GM18867 (cell line): ENCODE measurements around the gene REEP5.
"Not testable (repeated sequence)": the region's sequence is repeated elsewhere in the genome, so short reads cannot be mapped to it uniquely, and the experiment has no call there.

ENCODE experiments used
- ATAC-seq: cut with Tn5 transposase; IDR thresholded peaks from one replicate; pipeline ENCODE4 v1.9.1; 2021; ENCODE audit warnings: mild to moderate bottlenecking, moderate library complexity; ENCODE audit not compliant: unreplicated experiment

Gene REEP5

DNA sequence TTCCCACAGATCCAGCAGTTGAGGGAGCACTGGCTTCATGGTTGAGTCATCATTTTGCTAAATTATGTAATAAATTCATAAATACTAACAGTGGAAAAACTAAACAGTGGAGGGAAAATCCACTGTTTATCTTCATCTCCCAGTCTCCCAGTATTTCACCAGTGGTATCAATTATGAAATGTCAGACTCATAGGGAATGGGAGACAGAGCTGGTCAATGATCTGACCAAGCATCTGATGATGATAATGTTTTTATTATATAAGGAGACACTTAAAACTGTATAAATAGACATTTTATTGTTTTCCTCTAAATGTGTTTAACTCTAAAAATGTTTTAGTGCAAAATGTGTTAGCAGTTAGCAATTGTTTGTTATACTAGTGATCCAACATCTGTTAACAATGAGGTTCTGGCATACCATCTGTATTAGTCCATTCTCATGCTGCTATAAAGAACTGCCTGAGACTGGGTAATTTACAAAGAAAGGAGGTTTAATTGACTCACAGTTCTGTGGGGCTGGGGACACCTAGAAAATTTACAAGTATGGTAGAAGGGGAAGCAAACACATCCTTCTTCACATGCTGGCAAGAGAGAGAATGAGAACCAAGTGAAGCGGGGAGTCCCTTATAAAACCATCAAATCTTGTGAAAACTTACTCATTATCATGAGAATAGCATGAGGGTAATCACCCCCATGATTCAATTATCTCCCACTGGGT is 11.8 kb upstream of the REEP5 start:
- ATAC-seq, result no peak

DNA sequence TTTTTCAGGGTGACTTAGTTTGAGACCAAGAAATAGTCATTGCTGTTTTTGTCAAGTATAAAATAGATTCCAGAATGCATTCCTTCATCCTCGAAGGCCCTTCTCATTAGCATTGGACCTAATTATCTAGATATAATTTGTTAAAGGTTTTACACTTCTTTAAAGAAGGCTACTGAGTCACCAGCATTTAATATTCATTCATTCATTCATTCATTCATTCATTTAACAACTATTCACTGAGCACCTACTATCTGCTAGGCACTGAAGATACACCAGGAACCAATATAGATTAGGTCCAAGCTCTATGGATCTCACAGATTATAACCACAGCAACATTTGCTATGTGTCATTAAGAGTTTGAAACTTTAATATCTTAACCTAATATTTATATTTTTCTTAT is 11.1 kb upstream of the REEP5 start:
- no peak for ATAC-seq

DNA sequence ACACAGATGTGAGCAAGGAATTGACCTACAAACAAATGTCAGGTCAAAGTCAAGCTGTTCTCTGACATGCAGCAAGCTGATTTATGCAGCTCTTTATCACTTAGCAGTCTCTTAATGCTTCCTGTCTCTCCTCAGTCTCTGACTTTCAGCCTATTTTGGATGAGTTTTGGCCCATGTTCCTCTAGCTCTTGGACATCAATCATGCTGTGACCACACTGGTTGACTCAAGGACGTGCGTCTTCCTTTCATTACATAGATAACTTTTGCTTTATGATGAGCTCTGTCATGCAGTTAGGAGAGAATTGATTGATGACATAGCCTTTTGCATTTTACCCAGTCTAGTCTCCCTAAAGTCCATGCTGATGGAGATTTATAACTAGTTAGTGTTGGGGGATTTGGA is 9.4 kb upstream of the REEP5 start:
- no peak for ATAC-seq

DNA sequence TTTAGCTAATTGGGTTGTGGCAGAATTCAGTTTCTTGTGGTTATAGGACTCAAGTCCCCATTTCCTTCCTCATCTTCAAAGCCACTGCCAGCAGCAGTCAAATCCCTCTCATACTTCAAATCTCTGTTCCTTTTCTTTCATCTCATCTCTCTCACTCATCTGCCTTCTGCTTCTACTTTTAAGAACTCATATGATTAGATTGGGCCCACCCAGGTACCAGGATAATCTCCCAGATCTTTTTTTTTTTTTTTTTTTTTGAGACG is 8.0 kb upstream of the REEP5 start:
- peak; percentile 45 for ATAC-seq

DNA sequence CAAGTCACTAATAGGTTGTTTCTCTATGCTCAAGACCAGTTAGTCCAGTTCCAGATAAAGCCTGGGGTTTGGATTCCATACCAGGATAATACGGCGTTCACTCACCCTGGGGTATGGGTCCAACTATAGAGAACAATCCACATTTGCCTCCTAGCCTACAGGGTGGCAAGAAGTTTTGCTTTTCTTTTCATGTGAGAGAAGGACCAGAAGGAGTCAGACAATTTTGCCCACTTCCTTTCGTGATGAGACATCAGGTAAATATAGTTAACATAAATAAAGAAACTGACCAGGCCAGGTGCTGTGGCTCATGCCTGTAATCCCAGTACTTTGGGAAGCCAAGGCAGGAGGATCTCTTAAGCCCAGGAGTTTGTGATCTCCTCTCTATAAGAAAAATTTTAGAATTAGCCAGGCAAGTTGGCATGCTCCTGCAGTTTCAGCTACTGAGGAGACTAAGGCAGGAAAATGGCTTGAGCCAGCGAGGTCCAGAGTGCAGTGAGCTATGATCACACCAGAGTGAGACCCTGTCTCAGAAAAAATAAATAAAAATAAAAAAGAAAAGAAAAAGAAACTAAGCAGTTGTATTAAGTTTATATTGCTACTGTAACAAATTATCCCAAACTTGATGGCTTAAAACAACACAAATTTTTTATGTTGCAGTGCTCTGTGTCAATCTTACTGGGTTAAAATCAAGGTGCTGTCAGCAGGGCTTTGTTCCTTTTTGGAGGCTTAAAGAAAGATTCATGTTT is 7.5 kb upstream of the REEP5 start:
- peak; percentile 84 for ATAC-seq

DNA sequence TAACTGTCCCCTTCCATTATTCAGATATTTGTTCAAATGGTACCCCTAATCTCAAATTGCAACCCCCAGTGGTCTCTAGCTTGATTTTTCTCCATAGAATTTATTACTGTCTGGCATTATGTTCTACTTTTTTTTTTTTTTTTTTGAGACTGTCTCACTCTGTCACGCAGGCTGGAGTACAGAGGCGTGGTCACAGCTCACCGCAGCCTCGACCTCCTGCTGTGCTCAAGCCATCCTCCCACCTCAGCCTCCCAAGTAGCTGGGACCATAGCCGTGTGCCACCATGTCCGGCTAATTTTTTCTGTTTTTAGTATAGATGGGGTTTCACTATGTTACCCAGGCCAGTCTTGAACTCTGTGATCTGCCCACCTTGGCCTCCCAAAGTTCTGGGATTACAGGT is 2.0 kb upstream of the REEP5 start:
- no peak for ATAC-seq

DNA sequence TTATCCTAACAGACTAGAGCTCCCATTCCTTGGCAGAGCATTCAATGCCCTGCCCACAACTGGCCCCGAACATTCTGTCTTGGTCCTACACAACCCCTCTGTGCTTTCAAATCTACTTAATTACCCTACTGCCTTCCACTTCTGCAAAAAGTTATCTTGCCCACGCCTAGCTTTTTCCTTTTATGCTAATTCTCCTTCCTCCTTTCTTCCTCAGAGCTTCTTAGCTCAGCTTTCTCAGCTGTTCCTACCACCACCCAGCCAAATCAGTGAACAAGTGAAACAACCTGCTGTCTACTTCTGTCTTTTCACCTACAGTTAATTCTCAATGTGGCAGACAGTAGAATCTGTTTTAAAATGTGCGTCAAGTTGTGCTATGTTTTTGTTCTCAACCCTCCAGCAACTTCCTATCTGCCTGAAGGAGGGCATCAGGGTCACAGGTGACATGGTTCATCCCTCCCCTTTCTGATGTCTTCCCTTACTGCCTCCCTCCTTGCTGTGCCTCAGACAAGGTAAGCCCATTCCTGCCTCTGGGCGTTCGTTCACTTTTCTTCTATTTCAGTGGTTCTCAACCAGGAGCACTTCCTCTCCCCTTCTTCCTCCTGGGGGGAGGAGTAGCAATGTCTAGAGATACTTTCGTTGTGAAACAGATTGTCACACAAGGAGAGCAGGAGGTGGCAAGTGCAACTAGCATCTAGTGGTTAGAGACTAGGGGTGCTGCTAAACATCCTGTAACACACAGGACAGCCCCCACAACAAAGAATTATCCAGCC is 1.3 kb upstream of the REEP5 start:
- ATAC-seq, result peak; percentile 45

DNA sequence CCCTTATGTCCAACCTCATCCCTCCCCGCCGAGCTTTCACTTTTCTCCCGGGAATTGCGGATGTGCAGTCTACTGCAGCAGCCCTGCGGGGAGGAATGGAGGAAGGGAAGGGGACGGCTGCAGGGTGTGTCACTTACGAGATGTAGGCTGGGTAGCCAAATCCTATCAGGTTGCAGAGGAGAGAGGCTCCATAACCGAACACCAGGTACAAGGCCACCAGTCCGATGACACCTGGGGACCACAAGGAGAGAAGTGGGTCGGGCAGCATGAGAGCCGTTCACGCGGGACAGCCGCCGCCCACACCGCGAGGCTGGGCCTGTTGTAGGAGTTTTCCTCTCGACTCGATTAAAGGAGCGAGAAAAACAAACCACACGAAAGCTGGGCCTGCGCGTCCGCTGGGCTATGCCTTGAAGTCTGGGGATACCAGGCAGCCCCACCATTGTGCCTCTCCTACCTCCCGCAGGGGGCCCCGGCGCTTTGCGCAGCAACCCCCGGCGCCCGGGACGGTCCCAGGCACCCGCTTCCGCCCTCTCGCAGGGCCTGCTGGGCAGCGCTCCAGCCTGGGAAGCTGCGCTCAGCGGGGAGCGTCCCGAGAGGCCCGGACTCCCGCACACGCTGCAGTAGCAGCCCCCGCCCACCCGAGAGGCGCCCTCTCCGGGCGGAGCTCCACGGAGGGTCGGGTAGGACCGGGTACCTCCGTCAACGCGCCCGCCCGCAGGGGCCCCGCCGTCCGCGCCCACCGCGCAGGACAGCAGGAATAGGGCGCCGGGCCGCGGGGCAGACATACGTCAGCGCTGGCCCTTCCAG is 798 bp downstream of the REEP5 start:
- ATAC-seq, result peak; percentile 33

DNA sequence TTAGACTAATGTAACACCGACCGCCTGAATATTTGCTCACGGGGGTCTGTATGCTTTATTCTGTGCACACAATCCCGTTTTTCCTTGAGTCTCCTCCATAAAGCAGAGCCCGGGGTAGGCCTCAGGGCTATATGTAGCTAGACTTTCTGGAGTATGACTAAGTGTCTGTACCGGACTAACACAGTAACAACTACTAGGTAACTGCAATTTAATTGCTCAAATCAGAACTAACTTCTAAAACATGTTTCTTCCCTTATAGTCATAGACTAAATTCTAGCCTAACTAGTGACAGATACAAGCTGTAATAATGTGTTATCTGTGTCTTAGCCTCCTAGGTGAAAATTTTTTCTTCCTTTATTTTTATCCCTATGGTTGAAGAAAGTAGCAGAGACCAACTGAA is 2.1 kb downstream of the REEP5 start:
- no peak for ATAC-seq

DNA sequence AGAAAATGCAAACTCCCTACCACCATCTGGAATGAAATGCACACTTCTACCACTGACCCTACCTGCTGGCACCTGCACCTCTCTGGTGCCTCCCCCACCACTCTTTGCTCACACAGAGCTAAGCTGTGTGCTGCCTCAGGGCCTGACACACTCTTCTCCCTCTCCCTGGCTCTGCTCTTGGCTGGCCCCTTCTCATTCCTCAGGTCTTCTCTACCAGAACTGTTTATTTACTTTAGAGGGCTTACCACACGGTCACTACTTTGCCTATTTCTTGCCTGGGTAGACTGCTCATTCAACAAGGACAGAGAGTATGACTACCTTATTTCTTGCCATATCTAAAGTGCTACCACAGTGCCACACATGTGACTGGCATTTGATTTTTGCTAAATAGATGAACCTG is 3.3 kb downstream of the REEP5 start:
- ATAC-seq, result no peak

DNA sequence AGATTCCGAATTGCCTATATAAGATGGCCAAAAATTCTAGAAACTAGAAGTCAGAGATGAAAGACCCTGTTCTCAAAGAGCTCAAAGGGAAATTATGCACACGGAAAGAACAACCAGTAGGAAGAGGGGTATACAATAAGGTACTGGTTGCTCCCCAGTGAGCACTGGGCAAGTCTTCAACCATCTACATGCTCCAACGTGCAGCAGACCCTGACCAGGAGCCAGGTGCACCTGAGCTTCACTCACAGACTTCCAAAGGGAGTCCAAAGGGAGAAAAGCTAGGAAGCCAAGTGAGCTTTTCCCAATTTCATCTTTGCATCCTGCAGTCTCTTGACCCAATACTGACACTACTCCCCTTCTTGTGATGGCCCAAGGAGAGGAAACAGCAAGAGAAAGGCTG is 3.9 kb downstream of the REEP5 start:
- ATAC-seq, result no peak

DNA sequence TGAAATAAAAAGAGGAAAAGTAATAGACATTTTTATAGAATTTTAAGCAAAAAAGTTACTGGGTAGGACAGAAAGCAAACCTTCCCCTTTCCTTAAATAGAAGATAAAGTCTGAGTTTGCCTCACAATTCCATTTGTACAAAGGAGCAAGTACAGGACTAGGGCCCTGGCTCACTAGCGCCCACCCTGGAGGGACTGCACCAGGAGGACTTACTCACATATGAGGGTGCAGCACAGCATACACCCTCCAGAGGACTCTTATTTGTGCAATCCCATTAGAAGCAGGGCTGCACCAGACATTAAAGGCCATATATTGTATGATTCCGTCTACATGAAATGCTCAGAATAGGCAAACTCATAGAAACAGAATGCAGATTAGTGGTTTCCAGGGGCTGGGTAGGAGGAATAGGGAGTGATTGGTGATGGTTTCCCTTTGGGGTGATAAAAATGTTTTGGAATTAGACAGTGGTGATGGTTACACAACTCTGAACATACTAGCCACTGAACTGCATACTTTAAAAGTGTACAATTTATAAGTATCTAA is 4.5 kb downstream of the REEP5 start:
- no peak for ATAC-seq

DNA sequence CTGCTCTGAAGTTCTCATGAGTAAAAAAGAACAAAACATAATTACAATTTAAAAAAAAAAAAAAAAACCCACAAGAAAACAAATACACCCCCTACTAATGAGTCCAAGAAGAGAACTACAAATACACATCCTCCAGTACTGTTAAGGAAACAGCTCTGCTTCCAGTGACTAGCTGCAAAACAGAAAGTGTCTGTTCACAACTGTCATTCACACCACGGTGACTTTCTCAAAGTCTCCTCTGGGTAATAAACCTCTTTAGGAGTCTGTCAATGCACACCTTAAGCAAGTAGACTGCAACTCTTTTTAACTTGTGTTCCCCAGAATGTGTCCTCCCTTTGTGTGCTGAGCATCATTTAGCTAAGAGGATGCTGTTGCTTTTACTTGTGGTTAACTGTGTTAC is 6.2 kb downstream of the REEP5 start:
- ATAC-seq, result peak; percentile 69

DNA sequence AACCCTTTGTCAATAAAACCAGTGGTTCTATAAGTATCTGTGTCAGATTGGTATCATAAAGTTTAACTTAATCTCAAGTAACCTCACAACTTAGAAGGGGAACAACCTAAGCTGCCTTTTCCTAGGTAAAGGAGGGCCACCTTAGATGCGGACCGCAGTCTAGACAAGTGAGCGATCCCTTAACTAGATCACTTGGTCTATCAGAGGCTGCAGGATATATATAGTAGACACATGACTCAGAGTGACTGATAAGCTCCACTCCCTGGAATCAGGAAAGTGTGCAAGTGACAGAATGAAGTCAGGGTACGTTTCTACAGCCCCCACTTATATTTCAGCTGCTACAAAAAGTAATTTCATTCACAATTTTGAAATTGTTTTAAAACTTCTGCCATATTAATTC is 7.4 kb downstream of the REEP5 start:
- no peak for ATAC-seq

DNA sequence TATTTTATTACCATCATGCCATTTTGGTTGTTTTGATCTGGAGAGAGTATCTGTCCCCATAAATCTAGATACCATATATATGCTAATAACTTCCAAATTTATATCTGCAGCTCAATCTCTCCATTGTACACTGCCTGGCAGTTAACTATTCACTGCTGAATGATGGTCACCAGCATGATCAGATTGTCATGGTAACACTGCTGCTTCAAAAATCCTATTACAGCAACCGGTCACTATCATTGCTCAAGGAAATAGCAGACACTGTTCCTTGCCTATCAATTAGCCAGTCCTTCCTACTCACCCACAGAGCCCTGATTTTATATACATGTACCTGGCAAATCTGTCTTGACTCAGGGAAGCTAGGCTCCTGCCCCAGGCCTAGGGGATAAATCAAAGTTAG is 11.5 kb downstream of the REEP5 start:
- no peak for ATAC-seq

DNA sequence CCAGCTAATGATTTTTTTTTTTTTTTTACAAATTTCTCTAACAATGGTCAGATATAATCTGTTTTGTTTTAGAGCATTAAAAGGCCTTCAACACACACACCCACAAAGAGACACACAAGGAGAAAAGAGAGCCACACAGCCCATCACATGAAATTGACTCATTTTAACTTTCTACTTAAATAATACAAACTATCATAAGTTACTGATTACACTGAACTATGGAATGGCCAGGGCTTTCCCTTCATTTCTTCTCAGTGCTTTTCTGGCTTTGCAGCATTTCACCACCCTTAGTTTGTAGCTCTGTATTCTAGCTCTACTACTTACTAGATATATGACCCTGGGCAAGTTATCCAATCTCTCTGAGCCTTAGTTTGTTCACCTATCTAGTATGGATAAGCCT is 13.2 kb downstream of the REEP5 start:
- no peak for ATAC-seq

DNA sequence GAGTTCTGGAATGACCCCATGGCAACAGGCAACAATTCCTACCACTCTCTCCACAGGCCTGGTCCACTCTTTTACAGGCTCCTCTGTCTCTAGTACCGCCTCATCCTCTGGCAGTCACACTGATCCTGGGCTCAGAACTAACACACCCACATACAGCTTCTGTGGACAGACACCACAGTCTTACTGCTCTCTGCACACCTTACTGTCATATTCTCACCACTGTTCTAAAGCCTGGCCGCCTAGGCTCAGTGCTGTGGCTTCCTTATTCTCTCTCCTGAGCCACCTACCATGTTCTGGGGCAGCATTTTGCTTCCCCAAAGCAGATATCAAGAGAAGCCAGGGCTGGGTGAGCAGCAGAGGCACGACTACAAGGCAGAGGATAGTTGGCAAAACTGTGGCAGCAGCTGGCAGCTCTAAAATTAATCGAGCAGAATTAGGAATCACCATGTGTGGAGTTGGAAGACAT is 14.8 kb downstream of the REEP5 start:
- ATAC-seq, result no peak

DNA sequence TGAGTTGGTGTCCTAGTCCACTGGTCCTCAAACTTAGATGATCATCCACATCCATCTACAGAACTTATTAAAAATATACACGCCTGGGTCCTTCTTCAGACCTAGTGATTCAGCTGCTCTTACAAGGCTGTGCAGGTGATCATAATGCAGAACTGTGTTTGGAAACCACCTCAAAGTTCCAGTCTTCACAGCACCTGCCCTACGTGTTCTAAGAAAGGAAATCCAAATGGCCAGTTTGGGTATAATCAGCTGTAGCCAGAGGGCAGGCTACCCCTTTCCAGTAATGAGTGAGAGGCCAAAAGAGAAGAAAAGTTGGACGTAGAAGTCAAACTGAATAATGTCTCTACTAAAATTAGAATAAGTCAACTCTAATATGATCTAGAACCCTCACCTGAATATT is 15.4 kb downstream of the REEP5 start:
- no peak for ATAC-seq

DNA sequence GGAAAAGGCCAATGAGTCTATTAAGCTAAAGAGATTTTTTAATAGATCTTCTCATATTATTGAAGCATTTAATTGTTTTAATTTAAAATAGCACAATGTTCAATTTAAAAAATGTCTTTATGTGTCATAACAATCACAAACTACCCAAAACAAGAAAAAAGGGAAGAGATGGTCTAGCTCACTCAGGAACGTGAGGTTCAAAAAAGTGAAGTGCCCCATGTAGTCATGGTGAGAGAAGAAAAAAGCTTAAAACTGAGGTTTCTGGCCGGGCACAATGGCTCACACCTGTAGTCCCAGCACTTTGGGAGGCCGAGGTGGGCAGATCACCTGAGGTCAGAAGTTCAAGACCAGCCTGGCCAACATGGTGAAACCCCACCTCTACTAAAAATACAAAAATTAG is 17.0 kb downstream of the REEP5 start:
- not testable (repeated sequence) for ATAC-seq

DNA sequence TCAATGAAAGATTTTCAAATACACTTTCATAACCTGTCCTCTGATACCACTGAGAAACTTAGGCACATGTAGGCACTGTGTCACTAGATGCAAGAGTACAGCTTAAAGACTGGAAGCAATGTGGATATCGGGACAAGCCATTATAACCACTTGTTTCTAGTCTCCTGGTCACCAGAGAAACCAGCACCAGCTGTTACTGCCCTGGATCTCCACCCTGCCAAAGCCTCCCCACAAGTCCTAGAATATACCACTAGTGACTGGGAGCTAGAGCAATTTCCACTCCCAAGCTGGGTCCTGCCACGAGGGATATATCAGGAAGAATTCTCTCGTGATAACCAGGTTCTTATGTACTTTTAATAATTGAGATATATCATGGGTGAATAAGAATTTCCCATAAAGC is 19.5 kb downstream of the REEP5 start:
- no peak for ATAC-seq

DNA sequence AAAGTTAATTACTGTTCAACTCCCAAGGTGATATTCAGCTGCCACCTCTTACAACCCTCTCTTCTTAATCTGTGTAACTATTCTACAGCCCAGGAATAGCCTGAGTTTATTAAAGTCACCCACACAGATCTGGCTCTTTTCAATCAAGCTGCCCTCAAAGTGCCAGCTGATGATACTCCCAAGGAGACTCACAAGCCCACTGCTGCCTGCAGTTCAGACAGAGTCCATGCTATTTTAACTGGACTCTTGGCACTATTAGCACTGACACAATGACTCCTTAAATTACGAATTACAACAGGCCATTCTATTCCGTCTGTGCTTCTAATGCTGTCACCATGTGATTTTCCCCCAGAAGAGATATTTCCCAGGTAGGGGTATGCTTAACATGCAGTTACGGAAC is 26.3 kb downstream of the REEP5 start:
- ATAC-seq, result no peak
